DMS 273 (cell line): ENCODE measurements around the gene ABHD1.
"Not testable (repeated sequence)": the region's sequence is repeated elsewhere in the genome, so short reads cannot be mapped to it uniquely, and the experiment has no call there.

Experiments used
- DNase-seq: peaks from one replicate; lab custom pipeline; 2025; ENCODE audit not compliant: unreplicated experiment; lab: John Stamatoyannopoulos, UW

Gene ABHD1

GRCh38 chr2:27109083-27109482, 14.5 kb upstream of the ABHD1 start:
- DNase-seq = no peak

GRCh38 chr2:27110603-27111352, 12.8 kb upstream of the ABHD1 start:
- DNase-seq = not testable (repeated sequence)

- not testable (repeated sequence) for DNase-seq
Measured at GRCh38 chr2:27111392-27112078, 12.1 kb upstream of the ABHD1 start.

GRCh38 chr2:27115519-27115918, 8.1 kb upstream of the ABHD1 start:
- no peak for DNase-seq

- DNase-seq = no peak
Measured at GRCh38 chr2:27117995-27118524, 5.6 kb upstream of the ABHD1 start.

- peak; percentile 72 for DNase-seq
Measured at GRCh38 chr2:27118525-27119329, 4.9 kb upstream of the ABHD1 start, which contains the start of gene CGREF1. Gene CGREF1, minus strand, starts transcription at chr2:27119128. Its CDS starts 14,762 bp downstream, at chr2:27104366.

- not testable (repeated sequence) for DNase-seq
Measured at GRCh38 chr2:27119330-27119670, 4.3 kb upstream of the ABHD1 start.

GRCh38 chr2:27121906-27122305, 1.7 kb upstream of the ABHD1 start:
- no peak for DNase-seq

GRCh38 chr2:27122791-27123190, 824 bp upstream of the ABHD1 start:
- no peak for DNase-seq

GRCh38 chr2:27125104-27125503, 1.5 kb downstream of the ABHD1 start:
- no peak for DNase-seq

- DNase-seq = no peak
Measured at GRCh38 chr2:27126252-27126710, 2.7 kb downstream of the ABHD1 start.

GRCh38 chr2:27127883-27128667, 4.5 kb downstream of the ABHD1 start:
- DNase-seq = no peak

GRCh38 chr2:27128668-27129571, 5.3 kb downstream of the ABHD1 start:
- DNase-seq = no peak

GRCh38 chr2:27130396-27130795, 6.8 kb downstream of the ABHD1 start:
- DNase-seq = no peak

- DNase-seq = no peak
Measured at GRCh38 chr2:27131429-27131828, 7.8 kb downstream of the ABHD1 start.

- DNase-seq = peak; percentile 51
Measured at GRCh38 chr2:27133195-27133875, 9.7 kb downstream of the ABHD1 start.

GRCh38 chr2:27133905-27134780, 10.5 kb downstream of the ABHD1 start, which contains the start of gene PREB:
Gene PREB, minus strand, starts transcription at chr2:27134636. Its CDS starts 215 bp downstream, at chr2:27134421.
- peak; percentile 99 for DNase-seq
